HCT116 (cell line): ENCODE data around the gene ARF5. TPM values are rescaled to one million over a fixed set of nuclear protein-coding genes. Genes with fewer than 3 reads are reported as not detected.

ENCODE experiments used
- ATAC-seq: fragments of 200-7000 bp; cut with Tn5 transposase; 2 replicates; pipeline ENCODE4 v1.9.1; 2020; ENCODE audit warnings: mild to moderate bottlenecking, moderate library complexity
- BruUV-seq: library from RNA; stranded (reverse); fragments of 400-500 nt; replicated peaks from 2 replicates; lab custom pipeline; 2021; lab: Mats Ljungman, UMichigan
- CTCF ChIA-PET: fragments of 300-600 bp; sonication (Branson Sonifier 250); formaldehyde crosslinking; loops from one replicate; lab custom pipeline; 2021; ENCODE audit warnings: antibody characterized with exemption; lab: Charles Lee
- POLR2A ChIA-PET: fragments of 300-600, 350-600 bp; sonication (Branson Sonifier 250); formaldehyde crosslinking; loops from one replicate; lab custom pipeline; 2021; ENCODE audit warnings: antibody characterized with exemption; lab: Charles Lee
- RAD21 ChIA-PET, 2 experiments: fragments of 300-600 bp; sonication (Branson Sonifier 250); formaldehyde crosslinking; loops; one replicate each; lab custom pipeline; 2023; ENCODE audit warnings: low total read pairs in 2 of 2; ENCODE audit not compliant: uncharacterized antibody in 2 of 2, unreplicated experiment in 2 of 2, low non-redundant PET in 1 of 2; lab: Charles Lee
- DNase-seq: peaks from one replicate; pipeline ENCODE4 v3.0.0-alpha.2; 2010; ENCODE audit warnings: low read depth, low spot score
- H2AFZ ChIP-seq: fragments of 200-600 bp; shearing (Covaris generic), sonication (generic); 2 replicates; pipeline ENCODE4 v1.6.1; 2017; ENCODE audit warnings: low read depth, mixed run types, mixed read lengths, antibody characterized with exemption, low read length; ENCODE audit not compliant: poor library complexity, severe bottlenecking
- H3K27ac ChIP-seq: 2 replicates; pipeline ENCODE4 v1.5.1; 2012; ENCODE audit warnings: low read depth, low read length
- H3K27me3 ChIP-seq: fragments of 200-600 bp; sonication (generic); 2 replicates; pipeline ENCODE4 v1.6.1; 2016; ENCODE audit warnings: mixed run types, low read length, mixed read lengths; ENCODE audit not compliant: insufficient read depth
- H3K36me3 ChIP-seq, 2 experiments: fragments of 200-500 bp in 1 of 2; fragments of 200-600 bp in 1 of 2; sonication (Bioruptor generic) in 1 of 2; sonication (generic) in 1 of 2; 2 replicates each; pipeline versions ENCODE4 v1.5.1 to v1.6.1; 2014 to 2016; ENCODE audit warnings: low read length in 2 of 2, inconsistent platforms in 1 of 2, mixed read lengths in 1 of 2, mixed run types in 1 of 2; ENCODE audit not compliant: insufficient read depth in 2 of 2, control insufficient read depth in 1 of 2
- H3K4me1 ChIP-seq, 2 experiments: fragments of 200-600 bp in 1 of 2; sonication (generic) in 1 of 2; 2 replicates each; pipeline versions ENCODE4 v1.5.1 to v1.6.1; 2012 to 2017; ENCODE audit warnings: low read length in 2 of 2, inconsistent platforms in 1 of 2, mild to moderate bottlenecking in 1 of 2, mixed read lengths in 1 of 2, mixed run types in 1 of 2, moderate library complexity in 1 of 2; ENCODE audit not compliant: insufficient read depth in 2 of 2, control insufficient read depth in 1 of 2
- H3K4me2 ChIP-seq: fragments of 200-600 bp; sonication (generic); 2 replicates; pipeline ENCODE4 v1.6.1; 2017; ENCODE audit warnings: mixed run types, low read length, mixed read lengths
- H3K4me3 ChIP-seq, 2 experiments: fragments of 200-600 bp in 1 of 2; sonication (generic) in 1 of 2; replicated peaks in 1 of 2; 2 replicates each; pipeline ENCODE4 v1.5.1; 2011 to 2016; ENCODE audit warnings: low read length in 2 of 2, control low read depth in 1 of 2, low read depth in 1 of 2, mild to moderate bottlenecking in 1 of 2, mixed read lengths in 1 of 2, mixed run types in 1 of 2
- H3K79me2 ChIP-seq: fragments of 200-600 bp; sonication (generic); 2 replicates; pipeline ENCODE4 v1.6.1; 2017; ENCODE audit warnings: mild to moderate bottlenecking, mixed run types, low read length, moderate library complexity, mixed read lengths; ENCODE audit not compliant: insufficient read depth
- H3K9ac ChIP-seq: fragments of 200-600 bp; sonication (generic); 2 replicates; pipeline ENCODE4 v1.6.1; 2016; ENCODE audit warnings: low read length, mixed read lengths
- H3K9me2 ChIP-seq: fragments of 200-600 bp; sonication (generic), shearing (Covaris generic); 2 replicates; pipeline ENCODE4 v1.6.1; 2017; ENCODE audit warnings: mixed run types, mild to moderate bottlenecking, moderate library complexity; ENCODE audit not compliant: insufficient read depth
- H3K9me3 ChIP-seq, 2 experiments: fragments of 200-500 bp in 1 of 2; fragments of 200-600 bp in 1 of 2; sonication (Bioruptor generic) in 1 of 2; sonication (generic) in 1 of 2; 2 replicates each; pipeline ENCODE4 v1.6.1; 2014 to 2017; ENCODE audit warnings: low read length in 2 of 2, mixed read lengths in 2 of 2, inconsistent platforms in 1 of 2, low read depth in 1 of 2, mild to moderate bottlenecking in 1 of 2, mixed run types in 1 of 2, moderate library complexity in 1 of 2; ENCODE audit not compliant: control insufficient read depth in 1 of 2, insufficient read depth in 1 of 2
- H4K20me1 ChIP-seq: fragments of 200-600 bp; sonication (generic), shearing (Covaris generic); 2 replicates; pipeline ENCODE4 v1.6.1; 2017; ENCODE audit warnings: mixed run types, mild to moderate bottlenecking, moderate library complexity; ENCODE audit not compliant: insufficient read depth
- CBX3 ChIP-seq: IDR thresholded peaks from 2 replicates; pipeline ENCODE4 v1.6.1; 2012; ENCODE audit warnings: low read depth
- CEBPB ChIP-seq: IDR thresholded peaks from 2 replicates; pipeline ENCODE4 v1.6.1; 2012; ENCODE audit warnings: low read depth
- EGR1 ChIP-seq: IDR thresholded peaks from 2 replicates; pipeline ENCODE4 v1.6.1; 2012; ENCODE audit warnings: low read depth
- ELF1 ChIP-seq: IDR thresholded peaks from 2 replicates; pipeline ENCODE4 v1.6.1; 2012; ENCODE audit warnings: low read depth, borderline replicate concordance
- EZH2 ChIP-seq: fragments of 200-600 bp; sonication (generic); IDR thresholded peaks from 2 replicates; pipeline ENCODE4 v1.6.1; 2017; ENCODE audit warnings: antibody characterized with exemption, mixed run types
- EZH2phosphoT487 ChIP-seq: fragments of 200-600 bp; IDR thresholded peaks from 2 replicates; pipeline ENCODE4 v1.6.1; 2018; ENCODE audit warnings: antibody characterized with exemption, borderline replicate concordance
- FOSL1 ChIP-seq: IDR thresholded peaks from 2 replicates; pipeline ENCODE4 v1.6.1; 2012; ENCODE audit warnings: low read depth
- POLR2A ChIP-seq: IDR thresholded peaks from 2 replicates; pipeline ENCODE4 v1.7.0; 2011; ENCODE audit warnings: borderline replicate concordance; ENCODE audit not compliant: insufficient read depth, insufficient read length; ENCODE audit errors: extremely low read depth
- POLR2AphosphoS5 ChIP-seq: IDR thresholded peaks from 2 replicates; pipeline ENCODE4 v1.6.1; 2011; ENCODE audit warnings: mild to moderate bottlenecking, low read depth, low read length, moderate library complexity
- RAD21 ChIP-seq: IDR thresholded peaks from 2 replicates; pipeline ENCODE4 v1.6.1; 2012; ENCODE audit warnings: low read depth, mild to moderate bottlenecking
- SP1 ChIP-seq: IDR thresholded peaks from 2 replicates; pipeline ENCODE4 v1.6.1; 2012; ENCODE audit warnings: low read depth
- SRF ChIP-seq: IDR thresholded peaks from 2 replicates; pipeline ENCODE4 v1.6.1; 2012; ENCODE audit warnings: low read depth
- YY1 ChIP-seq: IDR thresholded peaks from 2 replicates; pipeline ENCODE4 v1.6.1; 2011; ENCODE audit warnings: low read length, low read depth, moderate library complexity, mild to moderate bottlenecking; ENCODE audit not compliant: insufficient replicate concordance; ENCODE audit errors: extremely low read depth
- ZFX ChIP-seq: fragments of 450-650 bp; IDR thresholded peaks from 2 replicates; pipeline ENCODE4 v1.6.1; 2017
- ZNF274 ChIP-seq: fragments of 200-500 bp; sonication (Bioruptor generic); IDR thresholded peaks from 2 replicates; pipeline ENCODE4 v1.6.1; 2014; ENCODE audit warnings: mild to moderate bottlenecking, low read depth, low read length, inconsistent platforms
- intact Hi-C: fragments of 100-400 bp; cut with micrococcal nuclease; formaldehyde crosslinking; loops from 2 replicates; pipeline ENCODE4 v1.10.0; 2022
- total RNA-seq: library from RNA; stranded (reverse); gene quantifications from one replicate; pipeline ENCODE4 v1.2.1, GENCODE V29; 2021; ENCODE audit not compliant: unreplicated experiment
- TF ChIP-seq, protein P1 (sequence below): IDR thresholded peaks from 2 replicates; pipeline ENCODE4 v1.6.1; 2012
- TF ChIP-seq, protein P2 (sequence below), 3 experiments: fragments of 200-600 bp in 1 of 3; sonication (generic) in 1 of 3; IDR thresholded peaks in 2 of 3; conservative IDR thresholded peaks in 1 of 3; 2 replicates each; pipeline ENCODE4 v1.5.1; 2012 to 2017; ENCODE audit warnings: low read depth in 2 of 3, low read length in 2 of 3, antibody characterized with exemption in 1 of 3, borderline replicate concordance in 1 of 3, control low read depth in 1 of 3, mild to moderate bottlenecking in 1 of 3, mixed read lengths in 1 of 3, mixed run types in 1 of 3, moderate library complexity in 1 of 3; ENCODE audit not compliant: insufficient read depth in 1 of 3
- TF ChIP-seq, protein P3 (sequence below): IDR thresholded peaks from 2 replicates; pipeline ENCODE4 v1.6.1; 2011; ENCODE audit warnings: mild to moderate bottlenecking, low read length, moderate library complexity; ENCODE audit not compliant: insufficient replicate concordance; ENCODE audit errors: extremely low read depth

ARF5 gene
- total RNA-seq, 1 experiment from 2014 or later: 204 TPM

DNA sequence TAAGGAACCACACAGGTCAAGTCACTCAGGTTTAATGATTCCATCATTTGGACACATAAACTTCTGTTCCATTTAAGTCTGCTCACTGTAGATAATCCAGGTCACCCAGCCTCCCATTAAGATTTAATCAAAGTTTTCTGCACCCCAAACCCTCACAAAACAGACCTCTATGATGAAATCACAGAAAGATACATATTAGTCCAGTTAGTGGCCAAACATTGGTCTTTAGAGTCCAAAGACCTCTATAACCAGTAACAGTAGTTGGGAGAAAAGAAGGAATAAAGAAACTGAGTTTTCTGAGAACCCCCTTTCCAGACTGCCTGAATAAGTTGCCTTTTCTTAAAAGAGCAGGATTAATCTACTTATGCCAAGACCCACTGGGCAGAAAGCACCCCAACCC, 7.6 kb upstream of the ARF5 start:
- no peaks in the 10 kb centered on the region; the same call in 1 of the 2 replicates for H4K20me1 ChIP-seq
- no peak overlapping the region for H3K9ac ChIP-seq
- H3K36me3 ChIP-seq: peaks cover 5 to 14% of the 10 kb centered on the region in 2 experiments; a peak in 2 of 4 replicates
- ChIA-PET POLR2A (no interaction called here), CTCF (no interaction called here), RAD21 (no interaction called here)
- H3K27me3 ChIP-seq: no peaks in the 10 kb centered on the region
- no TSS peak for BruUV-seq
- no peaks in the 10 kb centered on the region for H3K9me2 ChIP-seq
- peaks cover 9 to 13% of the 10 kb centered on the region in 2 experiments; a peak in 3 of 4 replicates for H3K4me1 ChIP-seq
- DNase-seq: no peak
- H2AFZ ChIP-seq: no peak overlapping the region
- no peak for TF ChIP-seq CBX3
- no peak for TF ChIP-seq RAD21
- no peak for TF ChIP-seq EGR1
- TF ChIP-seq POLR2A: no peak
- no peak for TF ChIP-seq SRF
- no peak for TF ChIP-seq YY1
- H3K27ac ChIP-seq: no peak overlapping the region
- intact Hi-C loops: no loop called here
- ATAC-seq: no peak
- no peaks in the 10 kb centered on the region for H3K9me3 ChIP-seq
- no peak overlapping the region for H3K4me2 ChIP-seq
- H3K4me3 ChIP-seq: no peak overlapping the region
- H3K79me2 ChIP-seq: peaks cover 28% of the 10 kb centered on the region

DNA sequence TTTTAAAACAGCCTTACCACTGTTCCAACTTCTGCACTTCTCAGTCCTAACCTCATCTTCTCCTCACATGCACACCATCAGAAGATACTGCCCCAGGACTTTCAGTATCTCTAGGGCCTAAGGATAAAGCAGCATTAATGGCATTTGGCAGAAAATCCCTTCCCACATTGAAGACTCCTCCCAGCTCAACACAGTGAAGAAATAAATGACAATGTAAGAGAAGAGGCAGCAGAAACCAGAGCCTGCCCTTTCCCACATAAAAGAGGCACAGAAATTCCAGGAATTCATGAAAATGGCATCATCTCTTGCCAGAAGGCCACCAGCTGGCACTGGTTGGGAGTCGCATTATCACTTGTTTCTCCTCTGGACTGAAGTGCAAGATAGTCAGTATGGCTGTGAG, 6.5 kb upstream of the ARF5 start:
- H3K79me2 ChIP-seq: peaks cover 28% of the 10 kb centered on the region
- no peak overlapping the region for H3K9ac ChIP-seq
- no peaks in the 10 kb centered on the region for H3K9me2 ChIP-seq
- no peak for TF ChIP-seq RAD21
- TF ChIP-seq, protein P1, sequence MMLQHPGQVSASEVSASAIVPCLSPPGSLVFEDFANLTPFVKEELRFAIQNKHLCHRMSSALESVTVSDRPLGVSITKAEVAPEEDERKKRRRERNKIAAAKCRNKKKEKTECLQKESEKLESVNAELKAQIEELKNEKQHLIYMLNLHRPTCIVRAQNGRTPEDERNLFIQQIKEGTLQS: no peak
- no peak for TF ChIP-seq ZFX
- no peak for TF ChIP-seq POLR2A
- no peak for TF ChIP-seq ELF1
- TF ChIP-seq CEBPB: no peak
- TF ChIP-seq POLR2AphosphoS5: no peak
- TF ChIP-seq EGR1: no peak
- TF ChIP-seq, protein P2, sequence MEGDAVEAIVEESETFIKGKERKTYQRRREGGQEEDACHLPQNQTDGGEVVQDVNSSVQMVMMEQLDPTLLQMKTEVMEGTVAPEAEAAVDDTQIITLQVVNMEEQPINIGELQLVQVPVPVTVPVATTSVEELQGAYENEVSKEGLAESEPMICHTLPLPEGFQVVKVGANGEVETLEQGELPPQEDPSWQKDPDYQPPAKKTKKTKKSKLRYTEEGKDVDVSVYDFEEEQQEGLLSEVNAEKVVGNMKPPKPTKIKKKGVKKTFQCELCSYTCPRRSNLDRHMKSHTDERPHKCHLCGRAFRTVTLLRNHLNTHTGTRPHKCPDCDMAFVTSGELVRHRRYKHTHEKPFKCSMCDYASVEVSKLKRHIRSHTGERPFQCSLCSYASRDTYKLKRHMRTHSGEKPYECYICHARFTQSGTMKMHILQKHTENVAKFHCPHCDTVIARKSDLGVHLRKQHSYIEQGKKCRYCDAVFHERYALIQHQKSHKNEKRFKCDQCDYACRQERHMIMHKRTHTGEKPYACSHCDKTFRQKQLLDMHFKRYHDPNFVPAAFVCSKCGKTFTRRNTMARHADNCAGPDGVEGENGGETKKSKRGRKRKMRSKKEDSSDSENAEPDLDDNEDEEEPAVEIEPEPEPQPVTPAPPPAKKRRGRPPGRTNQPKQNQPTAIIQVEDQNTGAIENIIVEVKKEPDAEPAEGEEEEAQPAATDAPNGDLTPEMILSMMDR (IDR thresholded peaks at IDR 0.05 in 2 of 3, conservative IDR thresholded peaks at IDR 0.05 in 1 of 3; ENCODE audit: borderline replicate concordance in 1 of 3, insufficient read depth in 1 of 3, low read depth in 2 of 3, low read length in 2 of 3): no peak
- no peak for TF ChIP-seq EZH2
- no peak for TF ChIP-seq SRF
- TF ChIP-seq FOSL1: no peak
- TF ChIP-seq, protein P3, sequence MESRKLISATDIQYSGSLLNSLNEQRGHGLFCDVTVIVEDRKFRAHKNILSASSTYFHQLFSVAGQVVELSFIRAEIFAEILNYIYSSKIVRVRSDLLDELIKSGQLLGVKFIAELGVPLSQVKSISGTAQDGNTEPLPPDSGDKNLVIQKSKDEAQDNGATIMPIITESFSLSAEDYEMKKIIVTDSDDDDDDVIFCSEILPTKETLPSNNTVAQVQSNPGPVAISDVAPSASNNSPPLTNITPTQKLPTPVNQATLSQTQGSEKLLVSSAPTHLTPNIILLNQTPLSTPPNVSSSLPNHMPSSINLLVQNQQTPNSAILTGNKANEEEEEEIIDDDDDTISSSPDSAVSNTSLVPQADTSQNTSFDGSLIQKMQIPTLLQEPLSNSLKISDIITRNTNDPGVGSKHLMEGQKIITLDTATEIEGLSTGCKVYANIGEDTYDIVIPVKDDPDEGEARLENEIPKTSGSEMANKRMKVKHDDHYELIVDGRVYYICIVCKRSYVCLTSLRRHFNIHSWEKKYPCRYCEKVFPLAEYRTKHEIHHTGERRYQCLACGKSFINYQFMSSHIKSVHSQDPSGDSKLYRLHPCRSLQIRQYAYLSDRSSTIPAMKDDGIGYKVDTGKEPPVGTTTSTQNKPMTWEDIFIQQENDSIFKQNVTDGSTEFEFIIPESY: no peak
- TF ChIP-seq ZNF274: no peak
- TF ChIP-seq YY1: no peak
- TF ChIP-seq SP1: no peak
- no peak for TF ChIP-seq EZH2phosphoT487
- BruUV-seq: no TSS peak
- no peaks in the 10 kb centered on the region; the same call in 1 of the 2 replicates for H4K20me1 ChIP-seq
- POLR2A ChIA-PET: no interaction called here
- H3K4me2 ChIP-seq: no peak overlapping the region
- no peak for DNase-seq
- RAD21 ChIA-PET: no interaction called here
- CTCF ChIA-PET: no interaction called here
- H2AFZ ChIP-seq: no peak overlapping the region
- H3K36me3 ChIP-seq: peaks cover 5 to 14% of the 10 kb centered on the region in 2 experiments; a peak in 2 of 4 replicates
- intact Hi-C loops: no loop called here
- no peak overlapping the region for H3K27ac ChIP-seq
- no peaks in the 10 kb centered on the region for H3K27me3 ChIP-seq
- H3K4me3 ChIP-seq: no peak overlapping the region
- ATAC-seq: no peak
- peaks cover 12 to 24% of the 10 kb centered on the region in 2 experiments; a peak in 3 of 4 replicates for H3K4me1 ChIP-seq
- no peaks in the 10 kb centered on the region for H3K9me3 ChIP-seq
